ENCODE measurements around the gene NUBP1. TPM values are rescaled to one million over a fixed set of nuclear protein-coding genes. Genes with fewer than 3 reads are reported as not detected.

The NUBP1 gene
- total RNA-seq, 1 donor from 2014 or later, result 28.1 TPM

DNA sequence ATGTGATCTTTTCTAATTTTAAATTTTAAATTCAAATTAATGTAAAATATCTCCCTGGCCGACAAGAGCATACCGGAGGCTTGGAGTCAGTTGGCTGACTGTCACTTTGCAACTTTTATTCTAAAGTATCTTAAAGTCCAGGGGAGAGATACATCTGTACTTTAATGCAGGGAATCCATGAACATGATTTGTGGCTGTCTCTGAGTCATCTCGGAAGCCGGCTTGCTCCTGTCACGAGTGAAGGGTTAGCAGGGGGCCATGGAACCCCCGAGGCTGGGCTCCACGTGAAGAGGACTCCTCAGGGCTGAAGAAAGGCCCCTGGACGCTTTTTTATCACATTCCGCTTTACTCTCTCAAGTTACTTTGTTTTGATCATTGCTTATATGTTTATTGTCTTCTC is 61.7 kb downstream of the NUBP1 start:
- no peaks in the 10 kb centered on the region for H3K9me3 Mint-ChIP-seq (ENCODE audit: low read depth)
- no peak overlapping the region for H3K4me3 Mint-ChIP-seq (ENCODE audit: low read depth)
- no peaks in the 10 kb centered on the region for H3K27me3 Mint-ChIP-seq
- H3K36me3 Mint-ChIP-seq (ENCODE audit: insufficient read depth), result peaks cover 2% of the 10 kb centered on the region
- no peak overlapping the region for H3K27ac Mint-ChIP-seq
- no peak for DNase-seq (ENCODE audit: low spot score, unreplicated experiment)
- no peaks in the 10 kb centered on the region for H3K4me1 Mint-ChIP-seq (ENCODE audit: low read depth)
- TF ChIP-seq, protein P1, sequence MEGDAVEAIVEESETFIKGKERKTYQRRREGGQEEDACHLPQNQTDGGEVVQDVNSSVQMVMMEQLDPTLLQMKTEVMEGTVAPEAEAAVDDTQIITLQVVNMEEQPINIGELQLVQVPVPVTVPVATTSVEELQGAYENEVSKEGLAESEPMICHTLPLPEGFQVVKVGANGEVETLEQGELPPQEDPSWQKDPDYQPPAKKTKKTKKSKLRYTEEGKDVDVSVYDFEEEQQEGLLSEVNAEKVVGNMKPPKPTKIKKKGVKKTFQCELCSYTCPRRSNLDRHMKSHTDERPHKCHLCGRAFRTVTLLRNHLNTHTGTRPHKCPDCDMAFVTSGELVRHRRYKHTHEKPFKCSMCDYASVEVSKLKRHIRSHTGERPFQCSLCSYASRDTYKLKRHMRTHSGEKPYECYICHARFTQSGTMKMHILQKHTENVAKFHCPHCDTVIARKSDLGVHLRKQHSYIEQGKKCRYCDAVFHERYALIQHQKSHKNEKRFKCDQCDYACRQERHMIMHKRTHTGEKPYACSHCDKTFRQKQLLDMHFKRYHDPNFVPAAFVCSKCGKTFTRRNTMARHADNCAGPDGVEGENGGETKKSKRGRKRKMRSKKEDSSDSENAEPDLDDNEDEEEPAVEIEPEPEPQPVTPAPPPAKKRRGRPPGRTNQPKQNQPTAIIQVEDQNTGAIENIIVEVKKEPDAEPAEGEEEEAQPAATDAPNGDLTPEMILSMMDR (IDR thresholded peaks at IDR 0.05; ENCODE audit: unreplicated experiment), result no peak

DNA sequence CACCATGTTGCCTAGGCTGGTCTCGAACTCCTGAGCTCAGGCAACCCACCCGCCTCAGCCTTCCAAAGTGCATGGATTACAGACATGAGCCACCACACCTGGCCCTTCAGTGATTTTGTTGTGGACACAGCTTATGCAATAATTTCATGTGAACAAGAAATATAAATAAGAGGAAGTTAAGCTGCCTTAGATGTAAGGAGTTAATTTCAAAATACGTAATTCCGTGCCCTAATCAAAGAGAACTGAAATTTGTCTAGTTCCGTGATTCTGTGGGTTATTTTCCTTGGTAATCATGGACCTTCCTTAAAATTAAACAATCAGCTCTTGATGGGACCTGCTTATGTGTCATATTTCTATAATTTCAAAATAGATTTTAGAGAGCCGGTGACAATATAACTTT is 63.1 kb downstream of the NUBP1 start:
- DNase-seq (ENCODE audit: low spot score, unreplicated experiment), result no peak
- Mint-ChIP-seq H3K36me3 (ENCODE audit: insufficient read depth) (peaks cover 6% of the 10 kb centered on the region), H3K4me1 (ENCODE audit: low read depth) (no peaks in the 10 kb centered on the region), H3K9me3 (ENCODE audit: low read depth) (no peaks in the 10 kb centered on the region), H3K4me3 (ENCODE audit: low read depth) (no peak overlapping the region), H3K27ac (no peak overlapping the region), H3K27me3 (no peaks in the 10 kb centered on the region)
- TF ChIP-seq, protein P1 (IDR thresholded peaks at IDR 0.05; ENCODE audit: unreplicated experiment), result no peak

DNA sequence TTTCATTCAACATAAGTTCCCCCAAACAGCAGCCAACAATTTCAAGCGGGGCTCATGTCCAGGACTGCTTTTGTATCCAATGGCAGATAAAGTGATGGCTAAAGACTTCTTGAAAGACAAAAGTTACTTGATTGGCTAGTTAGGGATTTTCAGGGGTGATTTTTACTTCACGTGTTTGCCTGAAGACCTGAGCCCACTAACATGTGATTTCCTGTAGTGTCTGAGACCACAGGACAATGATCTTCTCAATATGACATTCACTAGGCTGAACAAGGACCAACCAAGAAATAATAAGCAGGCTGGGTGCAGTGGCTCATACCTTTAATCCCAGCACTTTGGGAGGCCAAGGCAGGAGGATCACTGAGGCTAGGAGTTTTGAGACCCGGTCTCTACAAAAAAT is 64.6 kb downstream of the NUBP1 start:
- H3K36me3 Mint-ChIP-seq (ENCODE audit: insufficient read depth), result peaks cover 6% of the 10 kb centered on the region
- no peaks in the 10 kb centered on the region for H3K9me3 Mint-ChIP-seq (ENCODE audit: low read depth)
- TF ChIP-seq, protein P1 (IDR thresholded peaks at IDR 0.05; ENCODE audit: unreplicated experiment), result no peak
- DNase-seq (ENCODE audit: low spot score, unreplicated experiment), result no peak
- no peaks in the 10 kb centered on the region for H3K27me3 Mint-ChIP-seq
- no peak overlapping the region for H3K27ac Mint-ChIP-seq
- no peak overlapping the region for H3K4me3 Mint-ChIP-seq (ENCODE audit: low read depth)
- H3K4me1 Mint-ChIP-seq (ENCODE audit: low read depth), result no peaks in the 10 kb centered on the region

DNA sequence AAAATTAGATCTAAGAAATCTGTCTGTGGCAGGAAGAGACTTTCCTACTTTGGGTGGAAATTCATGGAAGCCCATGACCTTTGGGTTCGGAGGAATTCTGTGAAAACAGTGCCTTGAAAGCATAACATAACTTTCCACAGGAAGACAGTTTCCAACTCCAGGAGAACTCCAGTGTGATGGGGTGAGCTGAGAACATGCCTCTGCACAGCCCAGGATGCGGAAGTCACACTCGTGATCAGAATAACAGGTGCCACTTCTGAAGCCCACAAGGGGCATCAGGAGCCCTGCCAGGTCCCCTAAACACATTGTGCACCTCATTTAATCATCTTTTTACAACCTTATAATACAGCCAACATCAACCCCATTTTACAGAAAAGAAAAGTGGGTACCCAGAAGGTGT is 65.2 kb downstream of the NUBP1 start:
- Mint-ChIP-seq H3K4me3 (ENCODE audit: low read depth) (no peak overlapping the region), H3K27ac (no peak overlapping the region), H3K4me1 (ENCODE audit: low read depth) (no peaks in the 10 kb centered on the region), H3K36me3 (ENCODE audit: insufficient read depth) (peaks cover 6% of the 10 kb centered on the region), H3K27me3 (no peaks in the 10 kb centered on the region), H3K9me3 (ENCODE audit: low read depth) (no peaks in the 10 kb centered on the region)
- no peak for DNase-seq (ENCODE audit: low spot score, unreplicated experiment)
- TF ChIP-seq, protein P1 (IDR thresholded peaks at IDR 0.05; ENCODE audit: unreplicated experiment), result no peak

DNA sequence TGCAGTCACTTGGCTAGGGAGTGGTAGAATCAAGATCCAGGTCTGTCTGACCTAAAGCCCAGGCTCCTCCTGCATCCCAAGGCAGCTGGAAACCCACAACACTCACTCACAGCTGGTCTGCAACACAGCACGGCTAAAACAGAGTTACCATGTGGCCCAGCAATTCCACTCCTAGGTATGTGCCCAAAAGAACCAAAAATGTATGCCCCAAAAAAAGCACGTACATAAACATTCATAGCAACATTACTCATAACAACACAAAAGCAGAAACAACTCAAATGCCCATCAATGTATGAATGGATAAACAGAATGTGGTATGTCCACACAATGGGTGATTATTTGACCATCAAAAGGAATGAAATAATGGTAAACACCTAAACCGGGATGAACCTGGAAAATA is 66.1 kb downstream of the NUBP1 start:
- Mint-ChIP-seq H3K27me3 (no peaks in the 10 kb centered on the region), H3K4me1 (ENCODE audit: low read depth) (no peaks in the 10 kb centered on the region), H3K9me3 (ENCODE audit: low read depth) (no peaks in the 10 kb centered on the region), H3K27ac (no peak overlapping the region), H3K36me3 (ENCODE audit: insufficient read depth) (peaks cover 6% of the 10 kb centered on the region), H3K4me3 (ENCODE audit: low read depth) (no peak overlapping the region)
- no peak for DNase-seq (ENCODE audit: low spot score, unreplicated experiment)
- TF ChIP-seq, protein P1 (IDR thresholded peaks at IDR 0.05; ENCODE audit: unreplicated experiment), result no peak

All from progenitor cell of endocrine pancreas (in vitro differentiated cells).